ENCODE data around the gene DCN.

Gene DCN

GRCh38 chr12:91144053-91144452 lies 38.6 kb downstream of the DCN start:
- Histone ChIP-seq H3K36me3 (replicated peaks) (no peaks in the 10 kb centered on the region), H3K27me3 (replicated peaks) (no peaks in the 10 kb centered on the region), H3K4me3 (ENCODE audit: low read depth, low read length) (no peak overlapping the region), H3K27ac (no peak overlapping the region)
- in situ Hi-C loops (cut with HindIII; ENCODE audit: low pct_ligation_motif_present, low sequenced_read_pairs): no loop called here
- DNase-seq: no peak
- no peak for TF ChIP-seq CTCF (IDR thresholded peaks at IDR 0.05; ENCODE audit: low read depth, low read length, missing control alignments)

GRCh38 chr12:91143206-91143605 lies 39.4 kb downstream of the DCN start:
- Histone ChIP-seq H3K27ac (no peak overlapping the region), H3K4me3 (ENCODE audit: low read depth, low read length) (no peak overlapping the region), H3K27me3 (replicated peaks) (no peaks in the 10 kb centered on the region), H3K36me3 (replicated peaks) (no peaks in the 10 kb centered on the region)
- no peak for TF ChIP-seq CTCF (IDR thresholded peaks at IDR 0.05; ENCODE audit: low read depth, low read length, missing control alignments)
- no peak for DNase-seq
- in situ Hi-C loops (cut with HindIII; ENCODE audit: low pct_ligation_motif_present, low sequenced_read_pairs): no loop called here

- no peak overlapping the region for H3K27ac ChIP-seq
- DNase-seq: peak; percentile 38
- in situ Hi-C loops (cut with HindIII; ENCODE audit: low pct_ligation_motif_present, low sequenced_read_pairs): no loop called here
These were observed 40.4 kb downstream of the DCN start for GRCh38 chr12:91142221-91142631.

GRCh38 chr12:91140026-91140931 lies 42.3 kb downstream of the DCN start:
- TF ChIP-seq CTCF (IDR thresholded peaks at IDR 0.05; ENCODE audit: low read depth, low read length, missing control alignments): no peak
- DNase-seq: peak; percentile 64
- peak overlapping the region; percentile 54 for H3K27ac ChIP-seq

More at GRCh38 chr12:91142221-91142631, 40.4 kb downstream of the DCN start:
- H3K36me3 ChIP-seq (replicated peaks): no peaks in the 10 kb centered on the region
- no peak for TF ChIP-seq CTCF (IDR thresholded peaks at IDR 0.05; ENCODE audit: low read depth, low read length, missing control alignments)
- H3K27me3 ChIP-seq (replicated peaks): no peaks in the 10 kb centered on the region
- H3K4me3 ChIP-seq (ENCODE audit: low read depth, low read length): no peak overlapping the region

GRCh38 chr12:91139286-91139685 lies 43.3 kb downstream of the DCN start:
- H3K4me3 ChIP-seq (ENCODE audit: low read depth, low read length): no peak overlapping the region
- in situ Hi-C loops (cut with HindIII; ENCODE audit: low pct_ligation_motif_present, low sequenced_read_pairs): no loop called here

More at GRCh38 chr12:91140026-91140931, 42.3 kb downstream of the DCN start:
- in situ Hi-C loops (cut with HindIII; ENCODE audit: low pct_ligation_motif_present, low sequenced_read_pairs): no loop called here
- Histone ChIP-seq H3K27me3 (replicated peaks) (no peaks in the 10 kb centered on the region), H3K4me3 (ENCODE audit: low read depth, low read length) (no peak overlapping the region), H3K36me3 (replicated peaks) (no peaks in the 10 kb centered on the region)

More at GRCh38 chr12:91139286-91139685, 43.3 kb downstream of the DCN start:
- Histone ChIP-seq H3K27ac (peak overlapping the region; percentile 54), H3K27me3 (replicated peaks) (no peaks in the 10 kb centered on the region), H3K36me3 (replicated peaks) (no peaks in the 10 kb centered on the region)
- DNase-seq: no peak
- no peak for TF ChIP-seq CTCF (IDR thresholded peaks at IDR 0.05; ENCODE audit: low read depth, low read length, missing control alignments)
